Pulmonary artery endothelial cell (primary cell): ENCODE results near the gene GCNT1. TPM values are rescaled to one million over a fixed set of nuclear protein-coding genes. Genes with fewer than 3 reads are reported as not detected.
"Not testable (repeated sequence)": the region's sequence is repeated elsewhere in the genome, so short reads cannot be mapped to it uniquely, and the experiment has no call there.

Source experiments
- DNase-seq: peaks from one replicate; pipeline ENCODE4 v3.0.0-alpha.2; 2011; ENCODE audit warnings: low read depth, low spot score
- total RNA-seq: library from RNA; depleted of rRNA; stranded (reverse); fragments of >200 nt; gene quantifications from 2 replicates; pipeline ENCODE4 v1.2.3, GENCODE V29; 2014

Gene GCNT1
- total RNA-seq, 1 donor from 2014 or later, result 22.0 TPM

DNA sequence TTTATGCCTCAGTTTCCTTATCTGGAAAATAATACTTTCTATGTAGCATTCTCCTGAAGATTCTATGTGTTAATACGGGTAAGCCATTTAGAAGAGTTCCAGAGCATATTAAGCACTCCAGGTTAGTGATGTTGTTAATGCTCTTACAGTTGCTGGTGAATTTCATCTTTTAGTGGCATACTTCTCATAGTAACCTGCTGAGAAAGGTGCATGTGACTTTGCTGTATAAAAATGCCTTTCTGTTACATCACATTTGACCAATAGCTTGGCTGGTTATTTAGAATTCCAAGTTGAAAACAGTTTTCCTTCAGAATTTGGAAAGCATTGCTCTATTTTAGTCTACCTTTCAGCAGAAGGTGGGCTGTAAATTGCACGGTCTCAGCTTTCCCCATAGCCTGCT, 27.2 kb downstream of the GCNT1 start:
- no peak for DNase-seq

- peak; percentile 4 for DNase-seq
Observed at GRCh38 chr9:76490249-76490990, 31.4 kb downstream of the GCNT1 start.

DNA sequence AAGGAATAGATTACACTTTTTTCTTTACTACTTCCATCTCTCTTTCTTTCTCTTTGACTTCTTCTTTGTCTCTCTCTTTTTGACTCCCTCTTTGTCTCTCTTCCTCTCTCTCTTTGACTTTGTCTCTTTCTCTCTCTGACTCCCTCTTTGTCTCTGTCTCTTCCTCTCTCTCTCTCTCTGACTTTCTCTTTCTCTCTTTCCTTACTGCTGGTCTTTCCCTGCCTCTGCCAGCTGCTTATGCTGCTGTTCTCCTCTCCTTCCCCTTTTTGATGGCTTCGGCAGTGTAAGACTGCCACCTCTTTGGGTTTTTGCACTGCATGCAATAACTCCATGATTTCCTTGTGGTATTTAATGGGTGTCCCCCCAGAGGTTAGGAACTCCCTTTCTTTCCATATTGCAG, 32.1 kb downstream of the GCNT1 start:
- not testable (repeated sequence) for DNase-seq

GRCh38 chr9:76493496-76493895, 34.5 kb downstream of the GCNT1 start:
- not testable (repeated sequence) for DNase-seq

GRCh38 chr9:76500061-76500460, 41.1 kb downstream of the GCNT1 start:
- no peak for DNase-seq

GRCh38 chr9:76502746-76503145, 43.8 kb downstream of the GCNT1 start:
- DNase-seq, result no peak

DNA sequence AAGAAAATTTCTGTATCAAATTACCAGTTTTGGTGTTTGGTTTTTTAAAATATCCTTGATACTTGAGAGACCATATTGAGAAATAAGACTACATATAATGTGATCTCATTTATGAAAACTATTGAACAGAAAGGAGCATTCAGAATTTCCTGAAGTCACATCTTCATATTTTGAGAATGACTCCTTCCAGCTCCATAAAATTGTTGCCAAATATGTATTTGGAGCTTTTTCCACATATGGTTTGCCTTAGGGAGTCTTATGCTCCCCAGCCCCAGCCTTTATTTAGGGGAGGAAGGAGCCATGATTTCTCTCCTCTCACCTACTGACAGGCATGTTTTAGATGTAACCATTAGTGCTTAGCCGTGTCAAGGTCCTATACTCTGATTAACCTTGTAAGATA, 51.1 kb downstream of the GCNT1 start:
- DNase-seq, result no peak

DNA sequence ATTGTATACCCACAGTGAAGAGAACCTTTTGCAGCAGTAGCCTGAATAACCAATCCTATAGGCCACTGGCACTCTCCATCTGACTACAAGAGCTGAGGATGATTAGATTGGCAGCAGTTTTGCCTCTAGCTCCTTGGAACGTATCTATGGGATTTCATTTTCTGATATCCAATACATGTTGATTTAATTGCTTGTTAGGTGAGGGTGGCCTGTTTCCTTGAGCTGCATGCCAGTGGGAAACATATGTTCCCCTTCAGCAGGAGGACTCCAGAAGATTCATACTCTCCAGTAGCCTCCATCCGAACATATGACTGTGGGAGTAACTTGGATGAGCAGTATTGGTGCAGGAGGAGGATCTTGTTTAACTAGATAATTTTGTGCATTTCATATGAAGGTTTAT, 51.5 kb downstream of the GCNT1 start:
- no peak for DNase-seq

DNA sequence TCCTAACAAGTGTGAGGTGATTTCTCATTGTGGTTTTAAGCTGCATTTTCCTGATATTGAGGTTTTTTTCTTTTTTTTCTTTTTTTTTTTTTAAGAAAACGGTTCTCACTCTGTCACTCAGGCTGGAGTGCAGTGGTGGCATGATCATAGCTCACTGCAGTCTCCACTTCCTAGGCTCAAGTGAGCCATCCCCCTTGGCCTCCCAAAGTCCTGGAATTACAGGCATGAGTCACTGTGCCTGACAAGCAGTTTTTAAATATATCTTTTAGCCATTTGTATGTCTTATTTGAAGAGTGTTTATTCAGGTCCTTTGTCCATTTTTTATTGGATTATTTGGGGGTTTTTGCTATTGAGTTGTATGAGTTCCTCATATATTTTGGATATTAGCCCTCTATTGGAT, 53.8 kb downstream of the GCNT1 start:
- no peak for DNase-seq

DNA sequence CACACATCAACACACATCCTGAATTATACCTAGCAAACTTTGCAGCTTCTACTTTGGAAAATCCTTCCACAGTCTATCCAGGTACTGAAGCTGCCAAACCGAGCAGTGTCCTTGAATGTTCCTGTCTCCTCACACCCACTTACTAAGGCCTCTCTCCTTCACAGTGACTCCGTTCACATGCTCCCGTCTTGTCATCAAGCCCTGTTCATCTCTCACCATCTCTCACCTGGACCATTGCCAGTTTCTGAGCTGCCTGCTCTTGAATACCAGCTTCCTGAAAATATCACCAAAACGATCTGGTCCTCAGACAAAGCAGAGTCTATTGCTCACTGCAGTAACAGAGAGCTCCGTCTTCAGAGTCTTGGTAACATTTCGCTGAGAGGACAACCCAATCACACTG, 57.4 kb downstream of the GCNT1 start:
- DNase-seq, result no peak

DNA sequence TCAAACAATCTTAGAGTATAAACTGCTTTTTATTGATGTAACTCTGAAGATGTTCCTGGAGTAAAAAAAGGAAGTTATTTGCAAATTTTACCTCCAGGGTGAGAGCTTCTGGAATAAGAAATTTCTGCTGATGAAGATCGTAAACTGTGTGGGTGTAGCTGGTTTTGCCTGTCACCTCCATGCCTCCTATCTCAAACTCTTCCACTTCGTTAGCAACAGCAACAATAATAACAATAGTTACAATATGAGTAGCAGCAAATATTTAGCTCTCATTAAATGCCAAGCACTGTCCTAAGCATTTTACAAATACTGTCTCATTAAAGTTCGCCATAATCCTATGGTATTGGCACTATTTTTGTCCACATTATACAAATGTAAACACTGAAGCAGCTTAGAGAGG, 57.9 kb downstream of the GCNT1 start:
- DNase-seq, result no peak

DNA sequence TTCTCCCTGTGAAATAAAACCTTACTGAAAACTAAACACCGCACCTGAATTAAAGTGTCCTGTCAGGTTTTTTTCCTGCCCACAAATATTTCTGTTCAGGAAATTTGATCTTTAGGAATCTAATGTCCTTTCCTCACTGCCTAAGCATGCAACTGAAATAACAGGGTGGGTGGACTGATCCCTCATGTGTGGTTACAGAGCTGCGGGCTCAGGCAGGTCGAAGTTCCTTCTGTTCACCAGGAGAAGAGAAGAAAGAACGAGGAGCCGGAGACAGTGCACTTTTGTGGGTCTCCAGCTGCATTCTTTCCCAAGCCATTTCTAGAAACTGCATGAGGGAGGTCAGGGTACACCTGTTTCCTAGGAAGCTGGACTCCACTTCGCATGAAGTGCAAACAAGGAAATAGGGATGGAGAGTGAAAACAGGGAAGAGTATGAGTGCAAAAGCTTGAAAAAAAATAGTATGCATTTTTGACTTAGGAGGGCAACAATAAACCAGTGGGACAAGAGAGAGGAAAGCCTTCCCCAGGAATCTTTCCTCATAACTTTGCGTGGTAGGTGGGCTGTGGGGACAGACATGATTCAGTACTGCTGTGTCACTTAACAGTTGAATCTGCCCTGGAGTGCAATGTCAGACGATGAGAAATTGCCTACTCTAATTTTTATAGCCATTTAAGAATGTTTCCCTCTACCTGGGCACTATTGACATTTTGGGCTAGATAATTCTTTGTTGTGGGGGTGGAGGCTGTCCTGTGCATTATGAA, 60.3 kb downstream of the GCNT1 start:
- no peak for DNase-seq

DNA sequence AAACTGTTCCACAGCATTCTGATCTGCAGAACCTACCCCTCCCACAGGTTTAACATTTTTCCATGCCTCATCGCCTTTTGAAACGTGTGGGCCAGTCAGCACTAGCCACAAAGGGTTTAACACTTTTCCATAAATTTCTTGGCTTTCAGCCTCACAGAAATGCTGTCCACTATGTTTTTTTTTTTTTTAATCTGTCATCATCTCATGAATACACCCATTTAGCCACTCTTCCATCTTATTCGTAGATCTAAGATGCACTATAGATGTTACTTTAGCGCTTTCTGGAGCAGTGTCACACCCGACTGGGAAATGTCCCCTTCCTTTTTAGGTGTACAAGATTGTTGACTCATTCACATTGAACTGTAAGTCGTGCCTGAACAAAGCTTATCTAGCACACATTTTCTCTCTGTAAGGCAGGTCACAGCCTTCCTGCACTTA, 62.3 kb downstream of the GCNT1 start:
- DNase-seq, result no peak

DNA sequence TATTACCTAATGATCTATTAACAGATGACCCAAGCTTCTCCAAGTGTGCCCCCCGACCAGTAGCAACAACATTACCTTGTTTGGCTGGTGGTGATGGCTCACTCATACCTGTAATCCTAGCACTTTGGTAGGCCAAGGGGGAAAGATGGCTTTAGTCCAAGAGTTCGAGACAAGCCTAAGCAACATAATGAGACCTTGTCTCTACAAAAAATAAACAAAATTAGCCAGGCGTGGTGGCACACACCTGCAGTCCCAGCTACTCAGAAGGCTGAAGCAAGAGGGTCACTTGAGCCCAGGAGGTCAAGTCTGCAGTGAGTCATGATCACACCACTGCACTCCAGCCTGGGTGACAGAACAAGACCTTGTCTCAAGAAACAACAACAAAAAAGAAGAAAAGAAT, 62.9 kb downstream of the GCNT1 start:
- no peak for DNase-seq

- DNase-seq, result not testable (repeated sequence)
Observed at GRCh38 chr9:76523617-76524200, 64.7 kb downstream of the GCNT1 start.

- DNase-seq, result no peak
Observed at GRCh38 chr9:76525196-76525595, 66.2 kb downstream of the GCNT1 start.

DNA sequence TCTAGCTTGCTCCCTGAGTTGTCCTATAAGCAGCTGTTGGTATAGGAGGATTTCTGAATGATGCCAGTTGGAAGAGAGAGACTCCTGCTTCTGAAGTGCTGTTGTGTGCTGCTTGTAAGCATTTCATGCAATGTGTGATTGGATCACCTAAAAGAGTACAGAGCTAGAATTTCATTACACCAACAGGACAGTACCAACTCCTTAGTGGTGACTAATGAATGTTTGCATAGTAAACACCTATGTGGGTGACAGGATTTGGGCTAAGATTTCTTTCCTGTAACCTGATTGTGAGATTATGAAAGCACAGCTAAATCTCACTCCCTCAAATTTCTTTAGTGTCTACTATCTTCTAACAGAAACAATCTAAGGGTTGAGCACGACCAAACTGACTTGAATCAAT, 67.0 kb downstream of the GCNT1 start:
- no peak for DNase-seq

- no peak for DNase-seq
Observed at GRCh38 chr9:76528056-76528455, 69.1 kb downstream of the GCNT1 start.

GRCh38 chr9:76528642-76529190, 69.7 kb downstream of the GCNT1 start:
- DNase-seq, result no peak

DNA sequence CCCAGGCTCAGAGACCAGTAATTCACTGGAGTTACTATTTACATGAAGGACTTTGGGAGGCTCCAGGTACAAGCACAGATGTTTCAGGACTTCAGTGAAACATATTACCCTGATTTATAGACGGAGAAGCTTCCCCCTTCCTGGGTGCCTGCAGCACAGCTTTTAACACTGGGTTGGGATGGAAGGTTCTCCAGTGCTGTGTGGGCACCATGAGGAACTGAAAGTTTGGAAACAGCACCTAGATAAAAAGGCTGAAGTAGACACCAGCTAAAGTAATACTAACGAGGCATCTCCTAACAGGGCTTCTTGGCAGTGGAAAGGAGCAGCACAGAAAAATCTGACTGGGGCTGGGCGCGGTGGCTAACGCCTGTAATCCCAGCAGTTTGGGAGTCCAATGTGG, 70.7 kb downstream of the GCNT1 start:
- DNase-seq, result no peak

- no peak for DNase-seq
Observed at GRCh38 chr9:76530458-76531110, 71.6 kb downstream of the GCNT1 start.
